T-cell (primary cell): ENCODE measurements around the gene RALGAPA2. TPM values are rescaled to one million over a fixed set of nuclear protein-coding genes. Genes with fewer than 3 reads are reported as not detected.

ENCODE experiments used
- ATAC-seq, 4 experiments: fragments of 200-7000 bp in 3 of 4; fragments of 150-1000 bp in 1 of 4; cut with Tn5 transposase; replicated peaks in 1 of 4; 1 replicate in 3 of 4; 2 replicates in 1 of 4; pipeline ENCODE4 v1.10.0; 2021; ENCODE audit warnings: moderate library complexity in 3 of 4, mild to moderate bottlenecking in 2 of 4, moderate number of reproducible peaks in 1 of 4
- CTCF ChIA-PET, 2 donors: fragments of 300-600 bp; sonication (Branson Sonifier 250); formaldehyde crosslinking; loops; one replicate each; lab custom pipeline; 2022; ENCODE audit warnings: antibody characterized with exemption in 2 of 2; lab: Charles Lee
- POLR2A ChIA-PET, 2 donors: fragments of 300-600 bp; sonication (Branson Sonifier 250); formaldehyde crosslinking; loops; one replicate each; lab custom pipeline; 2022; ENCODE audit warnings: antibody characterized with exemption in 2 of 2; lab: Charles Lee
- DNase-seq, 35 experiments: peaks; one replicate each; pipeline versions ENCODE4 v3.0.0 to v3.0.0-alpha.2; 2013 to 2023
- H3K27ac ChIP-seq: one replicate; pipeline ENCODE4 v1.5.1; 2013; ENCODE audit warnings: low read length
- H3K27me3 ChIP-seq, 2 experiments: replicated peaks in 1 of 2; 1 replicate in 1 of 2; 2 replicates in 1 of 2; pipeline versions ENCODE4 v1.6.1 to v1.7.0; 2013; ENCODE audit warnings: low read length in 1 of 2, mixed read lengths in 1 of 2; ENCODE audit not compliant: control insufficient read depth in 2 of 2, insufficient read depth in 2 of 2; ENCODE audit errors: extremely low read depth in 1 of 2
- H3K36me3 ChIP-seq, 2 donors: 1 replicate in 1 of 2; 2 replicates in 1 of 2; pipeline versions ENCODE4 v1.6.1 to v1.7.0; 2013; ENCODE audit warnings: low read length in 1 of 2; ENCODE audit not compliant: control insufficient read depth in 2 of 2, insufficient read depth in 1 of 2; ENCODE audit errors: extremely low read depth in 1 of 2
- H3K4me1 ChIP-seq, 2 experiments: 1 replicate in 1 of 2; 2 replicates in 1 of 2; pipeline versions ENCODE4 v1.6.1 to v1.7.0; 2013; ENCODE audit warnings: low read length in 2 of 2, mixed read lengths in 1 of 2; ENCODE audit not compliant: insufficient read depth in 2 of 2, control insufficient read depth in 1 of 2; ENCODE audit errors: extremely low read depth in 1 of 2
- H3K4me3 ChIP-seq, 2 donors: 1 replicate in 1 of 2; 2 replicates in 1 of 2; pipeline versions ENCODE4 v1.5.1 to v1.7.0; 2013; ENCODE audit warnings: mild to moderate bottlenecking in 2 of 2, low read length in 1 of 2, moderate library complexity in 1 of 2; ENCODE audit not compliant: control insufficient read depth in 1 of 2; ENCODE audit errors: extremely low read depth in 1 of 2
- H3K9me3 ChIP-seq: 2 replicates; pipeline ENCODE4 v1.7.0; 2013
- H3K27ac Mint-ChIP-seq, 2 donors: one replicate each; pipeline ENCODE4 v1.8.0; 2020 to 2021; ENCODE audit warnings: mild to moderate bottlenecking in 2 of 2, mixed read lengths in 2 of 2
- H3K27me3 Mint-ChIP-seq, 2 donors: one replicate each; pipeline ENCODE4 v1.8.0; 2021 to 2022; ENCODE audit warnings: mixed read lengths in 2 of 2
- H3K36me3 Mint-ChIP-seq: one replicate; pipeline ENCODE4 v1.8.0; 2021; ENCODE audit warnings: mixed read lengths
- H3K4me1 Mint-ChIP-seq, 3 donors: one replicate each; pipeline ENCODE4 v1.8.0; 2020 to 2022; ENCODE audit warnings: mixed read lengths in 3 of 3, mild to moderate bottlenecking in 1 of 3
- H3K4me3 Mint-ChIP-seq, 3 donors: one replicate each; pipeline ENCODE4 v1.8.0; 2020 to 2022; ENCODE audit warnings: mild to moderate bottlenecking in 3 of 3, mixed read lengths in 3 of 3, moderate library complexity in 3 of 3
- H3K9me3 Mint-ChIP-seq, 3 donors: one replicate each; pipeline ENCODE4 v1.8.0; 2020 to 2022; ENCODE audit warnings: mixed read lengths in 3 of 3
- WGBS: methylation state at CpG from one replicate; pipeline ENCODE4 v1.1.5; 2013; ENCODE audit warnings: missing lambda C conversion rate; ENCODE audit not compliant: insufficient coverage; 5-methylcytosine and 5-hydroxymethylcytosine counted together
- total RNA-seq, 35 experiments: library from RNA in 6 of 35; stranded (reverse) in 6 of 35; fragments of 120-200 nt in 1 of 35; gene quantifications; one replicate each; pipeline versions ENCODE4 v1.2.1 to v1.2.4 and lab custom pipeline; 2013 to 2026

RALGAPA2 gene
- total RNA-seq, 5 donors from 2014 or later (not counting 1 experiment from before 2014, with no cell fraction given) = 28.0 to 36.1 (median 31.7) TPM

DNA sequence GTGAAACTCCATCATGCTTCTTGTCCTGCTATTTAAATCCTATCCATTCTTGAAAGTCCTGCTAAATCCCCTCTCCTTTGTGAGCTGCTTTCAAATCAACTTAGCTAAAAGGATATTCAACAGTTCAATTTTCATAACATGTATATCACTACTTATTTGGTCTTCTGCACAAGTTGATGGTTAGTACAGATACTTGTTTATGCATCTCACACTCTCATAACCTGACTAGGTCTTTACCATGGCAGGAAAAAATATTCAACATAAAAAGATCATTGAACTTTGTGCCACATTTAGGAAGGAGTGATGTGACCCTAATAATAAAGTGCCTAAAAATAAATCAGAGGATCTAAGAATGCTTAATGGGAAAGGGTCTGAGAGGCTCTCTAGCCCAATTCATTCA, 148.2 kb downstream of the RALGAPA2 start:
- H3K9me3 Mint-ChIP-seq = no peaks in the 10 kb centered on the region
- no peaks in the 10 kb centered on the region for H3K27me3 ChIP-seq
- POLR2A ChIA-PET = no interaction called here
- peaks cover 0 to 10% of the 10 kb centered on the region in 2 donors for H3K36me3 ChIP-seq
- H3K27ac Mint-ChIP-seq = no peak overlapping the region
- no peaks in the 10 kb centered on the region for H3K27me3 Mint-ChIP-seq
- peaks cover 43% of the 10 kb centered on the region for H3K36me3 Mint-ChIP-seq
- CTCF ChIA-PET = interaction anchor here in 1 of 2 donors (0.5 kb wide), 1 partner anchor 1618 kb away, joined by 4 read pairs; no protein-coding TSS in a partner anchor
- ATAC-seq = no peak
- H3K4me1 Mint-ChIP-seq = no peaks in the 10 kb centered on the region
- H3K4me1 ChIP-seq = no peaks in the 10 kb centered on the region
- H3K27ac ChIP-seq = no peak overlapping the region
- no peak for DNase-seq
- H3K9me3 ChIP-seq = no peaks in the 10 kb centered on the region
- no peak overlapping the region for H3K4me3 Mint-ChIP-seq
- H3K4me3 ChIP-seq = no peak overlapping the region

DNA sequence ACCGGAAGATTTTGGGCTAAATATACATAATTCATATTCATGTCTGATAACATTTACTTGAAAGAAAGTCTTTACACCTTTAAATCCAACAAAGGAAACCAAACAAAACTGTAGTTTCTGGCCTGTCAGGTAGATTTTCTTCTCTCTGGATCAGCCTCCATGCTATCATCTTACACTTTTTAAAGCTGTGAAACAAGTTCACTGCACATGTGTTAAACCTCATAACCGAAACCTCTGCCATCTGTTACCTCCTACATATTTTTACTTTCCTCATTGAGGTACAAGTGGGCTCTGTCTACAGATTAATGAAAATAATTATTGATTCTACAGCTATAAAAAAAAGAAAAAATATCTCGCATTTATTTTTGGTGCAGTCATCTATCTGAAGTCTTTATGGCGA, 149.9 kb downstream of the RALGAPA2 start:
- H3K4me1 ChIP-seq = no peaks in the 10 kb centered on the region
- no CpG with 5 or more reads among the region's 4 CpGs for WGBS
- ChIA-PET CTCF (no interaction called here), POLR2A (no interaction called here)
- peaks cover 56% of the 10 kb centered on the region for H3K36me3 Mint-ChIP-seq
- no peaks in the 10 kb centered on the region for H3K9me3 ChIP-seq
- H3K27ac ChIP-seq = no peak overlapping the region
- no peak for ATAC-seq
- H3K4me3 Mint-ChIP-seq = no peak overlapping the region
- H3K9me3 Mint-ChIP-seq = no peaks in the 10 kb centered on the region
- no peak overlapping the region for H3K4me3 ChIP-seq
- DNase-seq = no peak
- H3K27me3 Mint-ChIP-seq = no peaks in the 10 kb centered on the region
- H3K4me1 Mint-ChIP-seq = no peaks in the 10 kb centered on the region
- peaks cover 0 to 10% of the 10 kb centered on the region in 2 donors for H3K36me3 ChIP-seq
- H3K27me3 ChIP-seq = no peaks in the 10 kb centered on the region
- no peak overlapping the region for H3K27ac Mint-ChIP-seq

DNA sequence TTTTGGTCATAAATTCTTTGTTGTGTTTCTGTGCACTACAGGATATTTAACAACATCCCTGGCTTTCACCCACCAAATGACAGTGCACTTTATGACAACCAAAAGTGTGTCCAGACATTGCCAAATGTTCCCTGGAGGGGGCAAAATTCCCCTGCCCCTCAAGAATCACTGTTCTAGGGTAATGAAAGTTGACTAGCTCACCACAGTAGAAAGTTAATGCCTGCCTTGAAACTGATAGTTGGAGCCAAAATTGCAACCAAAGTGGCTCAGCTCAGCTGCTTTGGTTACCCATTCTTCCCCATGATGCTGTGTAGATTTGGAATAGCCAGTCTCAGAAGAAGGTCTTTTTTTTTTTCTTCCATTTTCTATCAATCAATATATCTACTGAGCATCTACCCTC, 150.6 kb downstream of the RALGAPA2 start:
- H3K27me3 Mint-ChIP-seq = no peaks in the 10 kb centered on the region
- Histone ChIP-seq H3K4me3 (no peak overlapping the region), H3K27ac (no peak overlapping the region), H3K27me3 (no peaks in the 10 kb centered on the region), H3K36me3 (peaks cover 0 to 10% of the 10 kb centered on the region in 2 donors), H3K9me3 (no peaks in the 10 kb centered on the region), H3K4me1 (no peaks in the 10 kb centered on the region)
- peaks cover 53% of the 10 kb centered on the region for H3K36me3 Mint-ChIP-seq
- no peaks in the 10 kb centered on the region for H3K4me1 Mint-ChIP-seq
- ATAC-seq (no peak), DNase-seq (no peak)
- no peak overlapping the region for H3K4me3 Mint-ChIP-seq
- POLR2A ChIA-PET = interaction anchor here in 1 of 2 donors (0.6 kb wide), 1 partner anchor 113 kb away, joined by 3 read pairs; no protein-coding TSS in a partner anchor
- H3K27ac Mint-ChIP-seq = no peak overlapping the region
- CTCF ChIA-PET = no interaction called here
- no peaks in the 10 kb centered on the region for H3K9me3 Mint-ChIP-seq

DNA sequence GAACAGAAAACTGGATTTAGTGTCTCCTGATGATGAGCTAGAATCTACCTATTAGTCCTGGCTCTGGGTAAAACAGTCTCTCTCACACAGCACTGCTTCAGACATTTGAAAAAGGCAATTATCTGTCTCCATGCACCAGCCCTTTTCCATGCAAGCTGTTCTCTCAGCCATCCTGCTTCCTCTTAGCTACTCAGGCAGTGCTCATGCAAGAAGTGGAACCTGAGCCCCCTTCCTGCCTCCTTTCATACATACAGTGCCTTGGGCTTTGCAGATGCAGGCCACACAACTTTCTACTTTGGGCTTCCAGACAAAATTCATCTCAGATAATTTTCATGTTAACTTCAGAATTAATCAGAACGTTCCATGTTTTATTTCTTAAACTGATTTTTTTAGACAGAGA, 151.3 kb downstream of the RALGAPA2 start:
- Mint-ChIP-seq H3K9me3 (peaks cover 0 to under 1% (median 0%) of the 10 kb centered on the region in 3 donors), H3K36me3 (peaks cover 54% of the 10 kb centered on the region), H3K27me3 (no peaks in the 10 kb centered on the region), H3K4me1 (no peaks in the 10 kb centered on the region), H3K4me3 (no peak overlapping the region), H3K27ac (no peak overlapping the region)
- Histone ChIP-seq H3K27me3 (no peaks in the 10 kb centered on the region), H3K4me3 (no peak overlapping the region), H3K4me1 (no peaks in the 10 kb centered on the region), H3K27ac (no peak overlapping the region), H3K9me3 (no peaks in the 10 kb centered on the region), H3K36me3 (peaks cover 2 to 13% of the 10 kb centered on the region in 2 donors)
- ChIA-PET CTCF (interaction anchor here in 1 of 2 donors (0.5 kb wide), 1 partner anchor 34 kb away, joined by 3 read pairs; no protein-coding TSS in a partner anchor), POLR2A (interaction anchor here in 1 of 2 donors (0.6 kb wide), 1 partner anchor 112 kb away, joined by 3 read pairs; no protein-coding TSS in a partner anchor)
- ATAC-seq (no peak), DNase-seq (no peak)
- WGBS = no CpG with 5 or more reads among the region's 1 CpG

DNA sequence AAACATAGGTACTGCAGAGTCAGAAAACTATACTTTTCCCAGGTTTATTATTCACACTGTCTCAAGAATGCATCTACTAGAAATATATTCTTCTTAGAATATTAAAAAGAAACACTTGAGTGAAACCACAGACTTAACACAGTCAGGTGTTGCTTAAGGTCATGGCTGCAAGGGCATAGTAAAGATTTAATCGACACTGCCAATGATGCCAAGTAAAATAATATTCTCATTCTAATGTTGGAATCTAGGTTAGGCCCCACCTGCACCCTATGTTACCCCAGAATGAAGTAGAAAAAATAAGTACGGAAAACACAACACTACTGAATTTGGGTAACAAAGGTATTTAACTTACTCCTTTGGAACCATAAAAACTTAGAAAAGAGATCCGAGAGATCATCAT, 155.0 kb downstream of the RALGAPA2 start:
- ChIA-PET POLR2A (no interaction called here), CTCF (no interaction called here)
- Histone ChIP-seq H3K9me3 (no peaks in the 10 kb centered on the region), H3K4me1 (no peaks in the 10 kb centered on the region), H3K27ac (no peak overlapping the region), H3K4me3 (no peak overlapping the region), H3K27me3 (no peaks in the 10 kb centered on the region), H3K36me3 (peaks cover 7 to 10% of the 10 kb centered on the region in 2 donors)
- Mint-ChIP-seq H3K27me3 (no peaks in the 10 kb centered on the region), H3K36me3 (peaks cover 60% of the 10 kb centered on the region), H3K27ac (no peak overlapping the region), H3K4me1 (no peaks in the 10 kb centered on the region), H3K4me3 (no peak overlapping the region), H3K9me3 (peaks cover 0 to 12% (median 0%) of the 10 kb centered on the region in 3 donors)
- WGBS = no CpG with 5 or more reads among the region's 3 CpGs
- DNase-seq (no peak), ATAC-seq (no peak)

DNA sequence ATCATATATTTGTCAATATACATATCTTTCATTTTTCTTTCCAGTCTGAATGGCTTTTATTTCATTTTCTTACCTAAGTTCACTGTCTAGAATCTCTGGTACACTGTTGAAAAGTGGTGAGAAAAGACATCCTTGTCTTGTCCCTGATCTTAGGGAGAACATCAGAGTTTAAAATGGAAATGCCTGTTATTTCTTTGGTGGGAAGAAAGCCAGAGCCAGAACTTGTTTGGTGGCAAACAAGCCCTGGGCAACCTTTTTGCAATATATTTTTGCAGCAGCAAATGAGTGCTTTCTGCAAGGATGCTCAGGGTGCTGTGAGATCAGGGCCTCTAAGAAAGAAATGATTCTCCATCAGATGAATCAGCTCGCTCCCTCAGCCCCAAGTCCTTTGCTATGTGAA, 156.6 kb downstream of the RALGAPA2 start:
- H3K36me3 ChIP-seq = peaks cover 6 to 7% of the 10 kb centered on the region in 2 donors
- H3K4me1 Mint-ChIP-seq = peaks cover 0 to 4% (median 0%) of the 10 kb centered on the region in 3 donors
- no peak overlapping the region for H3K27ac Mint-ChIP-seq
- H3K36me3 Mint-ChIP-seq = peaks cover 48% of the 10 kb centered on the region
- no peak overlapping the region for H3K4me3 ChIP-seq
- ChIA-PET CTCF (no interaction called here), POLR2A (no interaction called here)
- H3K9me3 ChIP-seq = no peaks in the 10 kb centered on the region
- H3K27me3 Mint-ChIP-seq = no peaks in the 10 kb centered on the region
- no peaks in the 10 kb centered on the region for H3K27me3 ChIP-seq
- H3K4me1 ChIP-seq = no peaks in the 10 kb centered on the region
- 100% methylated on average over 1 of the region's 1 CpG for WGBS
- ATAC-seq (no peak), DNase-seq (no peak)
- H3K9me3 Mint-ChIP-seq = peaks cover 0 to 12% (median 0%) of the 10 kb centered on the region in 3 donors
- H3K4me3 Mint-ChIP-seq = no peak overlapping the region
- H3K27ac ChIP-seq = no peak overlapping the region

DNA sequence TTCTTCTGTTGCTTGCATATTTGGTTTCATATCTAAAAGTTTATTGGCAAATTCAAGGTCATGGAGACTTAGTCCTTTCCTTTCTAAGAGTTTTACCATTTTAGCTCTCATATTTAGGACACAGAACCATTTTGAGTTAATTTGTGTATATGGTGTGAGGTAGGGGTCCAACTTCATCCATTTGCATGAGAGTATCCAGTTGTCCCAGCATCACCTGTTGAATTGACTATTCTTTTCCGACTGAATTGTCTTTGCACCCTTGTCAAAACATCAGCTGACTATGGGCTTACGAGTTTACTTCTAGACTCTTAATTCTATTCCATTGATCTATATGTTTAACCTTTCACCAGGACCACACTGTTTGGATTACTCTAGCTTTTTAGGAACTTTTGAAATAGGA, 157.5 kb downstream of the RALGAPA2 start:
- ChIA-PET POLR2A (no interaction called here), CTCF (no interaction called here)
- no peak overlapping the region for H3K4me3 ChIP-seq
- peaks cover 0 to 5% (median 4%) of the 10 kb centered on the region in 3 donors for H3K4me1 Mint-ChIP-seq
- DNase-seq (no peak), ATAC-seq (no peak)
- H3K9me3 ChIP-seq = no peaks in the 10 kb centered on the region
- H3K36me3 Mint-ChIP-seq = peaks cover 51% of the 10 kb centered on the region
- no peak overlapping the region for H3K27ac ChIP-seq
- no CpG with 5 or more reads among the region's 2 CpGs for WGBS
- H3K27me3 ChIP-seq = no peaks in the 10 kb centered on the region
- H3K27ac Mint-ChIP-seq = no peak overlapping the region
- peaks cover 7 to 10% of the 10 kb centered on the region in 2 donors for H3K36me3 ChIP-seq
- no peaks in the 10 kb centered on the region for H3K4me1 ChIP-seq
- H3K4me3 Mint-ChIP-seq = no peak overlapping the region
- no peaks in the 10 kb centered on the region for H3K27me3 Mint-ChIP-seq
- H3K9me3 Mint-ChIP-seq = peaks cover 0 to 12% (median 0%) of the 10 kb centered on the region in 3 donors
